Measurements from ENCODE around the gene ARL13B.

GRCh38 chr3:93979850-93980676, at the start of gene ARL13B:
- TF ChIP-seq YY1 (IDR thresholded peaks at IDR 0.05; ENCODE audit: insufficient read depth, insufficient read length) (no peak), SUZ12 (IDR thresholded peaks at IDR 0.05; ENCODE audit: extremely low read depth, insufficient read depth, insufficient read length) (no peak)
